A673 (cell line): ENCODE data around the gene SLC41A2. TPM values are rescaled to one million over a fixed set of nuclear protein-coding genes. Genes with fewer than 3 reads are reported as not detected.

Source experiments
- BruUV-seq: library from RNA; stranded (reverse); fragments of 400-500 nt; replicated peaks from 2 replicates; lab custom pipeline; 2021; lab: Mats Ljungman, UMichigan
- CTCF ChIA-PET: fragments of 300-600 bp; sonication (Branson Sonifier 250); formaldehyde crosslinking; loops from one replicate; lab custom pipeline; 2022; ENCODE audit warnings: antibody characterized with exemption; lab: Charles Lee
- POLR2A ChIA-PET: fragments of 300-600 bp; sonication (Branson Sonifier 250); formaldehyde crosslinking; loops from one replicate; lab custom pipeline; 2022; ENCODE audit warnings: antibody characterized with exemption; ENCODE audit not compliant: low non-redundant PET; lab: Charles Lee
- DNase-seq: peaks from one replicate; pipeline ENCODE4 v3.0.0-alpha.2; 2015; ENCODE audit warnings: low spot score
- H3K27ac ChIP-seq: fragments of 200-600 bp; sonication (generic); 2 replicates; pipeline ENCODE4 v1.5.1; 2016; ENCODE audit warnings: mixed run types, low read depth, mild to moderate bottlenecking, mixed read lengths, antibody characterized with exemption, low read length; ENCODE audit not compliant: poor library complexity, severe bottlenecking
- H3K27me3 ChIP-seq: fragments of 200-600 bp; sonication (generic); replicated peaks from 2 replicates; pipeline ENCODE4 v1.6.1; 2017; ENCODE audit warnings: mixed run types, low read depth, mild to moderate bottlenecking, mixed read lengths, antibody characterized with exemption, low read length; ENCODE audit not compliant: insufficient read depth, poor library complexity
- H3K36me3 ChIP-seq: fragments of 200-600 bp; sonication (generic); 2 replicates; pipeline ENCODE4 v1.6.1; 2016; ENCODE audit warnings: mixed run types, mild to moderate bottlenecking, mixed read lengths, antibody characterized with exemption, low read length; ENCODE audit not compliant: insufficient read depth, poor library complexity, severe bottlenecking
- H3K4me1 ChIP-seq: fragments of 200-600 bp; sonication (generic); 2 replicates; pipeline ENCODE4 v1.6.1; 2017; ENCODE audit warnings: mixed run types, mild to moderate bottlenecking, mixed read lengths, antibody characterized with exemption, low read length; ENCODE audit not compliant: insufficient read depth, poor library complexity, severe bottlenecking
- H3K4me3 ChIP-seq: fragments of 200-600 bp; sonication (generic); 2 replicates; pipeline ENCODE4 v1.5.1; 2016; ENCODE audit warnings: low read depth, mixed run types, mild to moderate bottlenecking, mixed read lengths, low read length; ENCODE audit not compliant: poor library complexity, severe bottlenecking
- H3K9me3 ChIP-seq: fragments of 200-600 bp; sonication (generic); 2 replicates; pipeline ENCODE4 v1.6.1; 2016; ENCODE audit warnings: mixed run types, low read depth, mild to moderate bottlenecking, mixed read lengths, antibody characterized with exemption, low read length; ENCODE audit not compliant: poor library complexity, severe bottlenecking
- CTCF ChIP-seq: fragments of 300-800, 200-600 bp; sonication (generic); conservative IDR thresholded peaks from 2 replicates; pipeline ENCODE4 v1.5.1; 2017; ENCODE audit warnings: low read depth, mild to moderate bottlenecking, antibody characterized with exemption, low read length, moderate library complexity, mixed read lengths
- EZH2 ChIP-seq: fragments of 200-600 bp; sonication (generic); IDR thresholded peaks from 2 replicates; pipeline ENCODE4 v1.6.1; 2017; ENCODE audit warnings: borderline replicate concordance, low read depth, mild to moderate bottlenecking, mixed read lengths, antibody characterized with exemption, low read length; ENCODE audit not compliant: poor library complexity, severe bottlenecking
- intact Hi-C: fragments of 100-400 bp; cut with micrococcal nuclease; formaldehyde crosslinking; loops from one replicate; pipeline ENCODE4 v1.10.0; 2022; ENCODE audit not compliant: unreplicated experiment
- total RNA-seq: library from RNA; stranded (reverse); gene quantifications from 2 replicates; pipeline ENCODE4 v1.2.3, GENCODE V29; 2021

Gene SLC41A2
- total RNA-seq, 1 experiment from 2014 or later = 0.24 TPM

GRCh38 chr12:104933778-104934177 lies 24.3 kb downstream of the SLC41A2 start:
- no TSS peak for BruUV-seq
- H3K36me3 ChIP-seq = no peaks in the 10 kb centered on the region
- no peaks in the 10 kb centered on the region for H3K9me3 ChIP-seq
- intact Hi-C loops = no loop called here
- H3K4me1 ChIP-seq = no peaks in the 10 kb centered on the region
- ChIA-PET CTCF (no interaction called here), POLR2A (no interaction called here)
- peaks cover under 1% of the 10 kb centered on the region for H3K27me3 ChIP-seq
- no peak for TF ChIP-seq EZH2
- no peak for TF ChIP-seq CTCF
- no peak overlapping the region for H3K4me3 ChIP-seq
- H3K27ac ChIP-seq = no peak overlapping the region
- DNase-seq = no peak

- TF ChIP-seq CTCF (no peak), EZH2 (no peak)
- POLR2A ChIA-PET = no interaction called here
- CTCF ChIA-PET = no interaction called here
- DNase-seq = no peak
- Histone ChIP-seq H3K27me3 (peaks cover 3% of the 10 kb centered on the region), H3K36me3 (no peaks in the 10 kb centered on the region), H3K4me1 (no peaks in the 10 kb centered on the region), H3K9me3 (no peaks in the 10 kb centered on the region), H3K4me3 (no peak overlapping the region), H3K27ac (no peak overlapping the region)
- intact Hi-C loops = no loop called here
- BruUV-seq = no TSS peak
Measured at GRCh38 chr12:104933128-104933527, 25.0 kb downstream of the SLC41A2 start.

GRCh38 chr12:104930388-104931326 lies 27.4 kb downstream of the SLC41A2 start:
- BruUV-seq = no TSS peak
- ChIA-PET POLR2A (interaction anchor here (0.6 to 0.7 kb wide), 2 partner anchors 390 to 778 kb away, joined by 3 to 4 read pairs; no protein-coding TSS in a partner anchor), CTCF (no interaction called here)
- Histone ChIP-seq H3K27me3 (peaks cover 5% of the 10 kb centered on the region), H3K36me3 (no peaks in the 10 kb centered on the region), H3K27ac (no peak overlapping the region), H3K4me3 (no peak overlapping the region), H3K4me1 (no peaks in the 10 kb centered on the region), H3K9me3 (no peaks in the 10 kb centered on the region)
- TF ChIP-seq CTCF (no peak), EZH2 (no peak)
- DNase-seq = no peak
- intact Hi-C loops = no loop called here
